Measurements from ENCODE around the gene HTT. TPM values are rescaled to one million over a fixed set of nuclear protein-coding genes. Genes with fewer than 3 reads are reported as not detected.

The HTT gene
- total RNA-seq, 1 donor from 2014 or later: 32.5 TPM

DNA sequence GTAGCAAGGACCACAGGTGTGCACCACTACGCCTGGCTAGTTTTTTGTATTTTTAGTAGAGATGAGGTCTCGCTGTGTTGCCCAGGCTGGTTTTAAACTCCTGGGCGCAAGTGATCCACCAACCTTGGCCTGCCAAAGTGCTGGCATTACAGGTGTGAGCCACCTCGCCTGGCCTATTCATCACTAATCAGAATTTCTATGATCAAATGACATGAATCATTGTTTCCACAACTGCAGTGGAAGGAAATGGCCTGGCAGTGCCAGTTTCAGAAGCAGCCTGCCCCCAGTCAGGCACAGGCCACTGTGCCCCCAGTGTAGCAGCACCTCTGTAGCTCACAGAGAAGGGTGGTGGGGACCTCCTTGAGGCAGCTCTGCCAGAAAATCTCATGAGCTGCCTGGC, 108.5 kb downstream of the HTT start:
- no peak overlapping the region for H3K4me3 ChIP-seq (ENCODE audit: low read depth, low read length)
- TF ChIP-seq, protein P1, sequence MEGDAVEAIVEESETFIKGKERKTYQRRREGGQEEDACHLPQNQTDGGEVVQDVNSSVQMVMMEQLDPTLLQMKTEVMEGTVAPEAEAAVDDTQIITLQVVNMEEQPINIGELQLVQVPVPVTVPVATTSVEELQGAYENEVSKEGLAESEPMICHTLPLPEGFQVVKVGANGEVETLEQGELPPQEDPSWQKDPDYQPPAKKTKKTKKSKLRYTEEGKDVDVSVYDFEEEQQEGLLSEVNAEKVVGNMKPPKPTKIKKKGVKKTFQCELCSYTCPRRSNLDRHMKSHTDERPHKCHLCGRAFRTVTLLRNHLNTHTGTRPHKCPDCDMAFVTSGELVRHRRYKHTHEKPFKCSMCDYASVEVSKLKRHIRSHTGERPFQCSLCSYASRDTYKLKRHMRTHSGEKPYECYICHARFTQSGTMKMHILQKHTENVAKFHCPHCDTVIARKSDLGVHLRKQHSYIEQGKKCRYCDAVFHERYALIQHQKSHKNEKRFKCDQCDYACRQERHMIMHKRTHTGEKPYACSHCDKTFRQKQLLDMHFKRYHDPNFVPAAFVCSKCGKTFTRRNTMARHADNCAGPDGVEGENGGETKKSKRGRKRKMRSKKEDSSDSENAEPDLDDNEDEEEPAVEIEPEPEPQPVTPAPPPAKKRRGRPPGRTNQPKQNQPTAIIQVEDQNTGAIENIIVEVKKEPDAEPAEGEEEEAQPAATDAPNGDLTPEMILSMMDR (conservative IDR thresholded peaks at IDR 0.05; ENCODE audit: low read depth, low read length): no peak
- no peak for DNase-seq (ENCODE audit: low read depth)

DNA sequence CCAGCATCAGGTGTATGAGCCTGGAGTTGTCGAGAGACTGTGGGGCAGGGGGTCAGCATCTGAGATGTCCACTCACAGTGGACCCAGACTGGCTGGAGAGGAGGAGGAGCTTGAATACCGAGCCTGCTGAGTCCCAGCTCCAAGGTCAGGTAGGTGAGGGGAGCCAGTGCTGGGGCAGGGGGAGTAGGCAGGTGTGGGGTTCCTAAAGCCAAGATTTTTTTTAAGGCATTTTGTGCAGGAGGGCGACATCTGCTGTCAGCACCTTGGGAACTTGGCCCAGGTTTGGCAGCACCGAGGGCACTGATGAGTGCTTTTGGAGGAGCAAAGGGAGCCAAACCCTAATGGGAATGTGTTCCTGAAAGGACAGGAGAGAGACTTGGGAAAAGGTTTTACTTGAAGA, 110.2 kb downstream of the HTT start:
- TF ChIP-seq, protein P1 (conservative IDR thresholded peaks at IDR 0.05; ENCODE audit: low read depth, low read length): no peak
- no peak for DNase-seq (ENCODE audit: low read depth)
- no peak overlapping the region for H3K4me3 ChIP-seq (ENCODE audit: low read depth, low read length)

DNA sequence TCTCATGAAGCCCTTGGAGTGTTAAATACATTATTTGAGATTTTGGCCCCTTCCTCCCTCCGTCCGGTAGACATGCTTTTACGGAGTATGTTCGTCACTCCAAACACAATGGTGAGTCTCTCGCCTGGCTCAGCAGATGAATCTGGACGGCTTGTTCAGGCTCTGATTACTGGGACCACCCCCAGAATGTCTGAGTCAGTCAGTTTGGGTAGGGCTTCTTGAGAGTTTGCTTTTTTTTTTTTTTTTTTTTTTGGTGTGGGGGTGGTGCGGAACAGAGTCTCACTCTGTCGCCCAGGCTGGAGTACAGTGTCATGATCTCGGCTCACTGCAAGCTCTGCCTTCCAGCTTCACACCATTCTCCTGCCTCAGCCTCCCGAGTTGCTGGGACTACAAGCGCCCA, 112.1 kb downstream of the HTT start:
- TF ChIP-seq, protein P1 (conservative IDR thresholded peaks at IDR 0.05; ENCODE audit: low read depth, low read length): no peak
- no peak overlapping the region for H3K4me3 ChIP-seq (ENCODE audit: low read depth, low read length)
- DNase-seq (ENCODE audit: low read depth): no peak

DNA sequence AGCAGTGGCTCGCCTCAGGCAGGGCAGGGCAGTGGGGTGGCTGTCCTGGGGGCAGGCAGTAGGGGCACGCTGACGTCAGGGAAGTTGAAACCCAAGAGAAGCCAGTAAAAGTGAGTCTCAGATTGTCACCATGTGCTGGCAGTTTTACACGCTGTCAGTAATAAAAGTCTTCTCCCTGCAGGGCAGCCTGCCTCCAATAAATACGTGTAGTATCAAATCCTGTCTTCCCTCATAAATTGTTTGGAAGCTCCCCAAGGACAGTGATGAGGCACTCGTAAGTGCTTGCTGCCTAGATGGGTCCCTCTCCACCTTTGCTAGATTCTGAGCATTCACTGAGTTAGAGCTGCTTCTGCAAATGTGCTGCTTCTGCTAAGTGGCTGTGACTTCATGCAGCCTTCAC, 113.6 kb downstream of the HTT start:
- TF ChIP-seq, protein P1 (conservative IDR thresholded peaks at IDR 0.05; ENCODE audit: low read depth, low read length): no peak
- H3K4me3 ChIP-seq (ENCODE audit: low read depth, low read length): no peak overlapping the region
- no peak for DNase-seq (ENCODE audit: low read depth)

DNA sequence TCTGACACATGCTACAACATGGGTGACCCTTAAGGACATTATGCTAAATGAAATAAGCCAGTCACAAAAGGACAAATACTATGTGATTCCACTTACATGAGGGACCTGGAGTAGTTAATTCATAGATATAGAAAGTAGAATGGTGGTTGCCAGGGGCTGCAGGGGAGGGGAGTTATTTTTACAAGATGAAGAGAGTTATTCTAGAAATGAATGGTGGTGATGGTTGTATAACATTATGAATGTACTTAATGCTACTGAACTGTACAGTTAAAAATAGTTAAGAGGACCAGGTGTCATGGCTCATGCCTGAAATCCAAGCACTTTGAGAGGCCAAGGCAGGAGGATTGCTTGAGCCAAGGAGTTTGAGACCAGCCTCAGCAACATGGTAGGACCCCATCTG, 115.0 kb downstream of the HTT start:
- TF ChIP-seq, protein P1 (conservative IDR thresholded peaks at IDR 0.05; ENCODE audit: low read depth, low read length): no peak
- H3K4me3 ChIP-seq (ENCODE audit: low read depth, low read length): no peak overlapping the region
- DNase-seq (ENCODE audit: low read depth): no peak

DNA sequence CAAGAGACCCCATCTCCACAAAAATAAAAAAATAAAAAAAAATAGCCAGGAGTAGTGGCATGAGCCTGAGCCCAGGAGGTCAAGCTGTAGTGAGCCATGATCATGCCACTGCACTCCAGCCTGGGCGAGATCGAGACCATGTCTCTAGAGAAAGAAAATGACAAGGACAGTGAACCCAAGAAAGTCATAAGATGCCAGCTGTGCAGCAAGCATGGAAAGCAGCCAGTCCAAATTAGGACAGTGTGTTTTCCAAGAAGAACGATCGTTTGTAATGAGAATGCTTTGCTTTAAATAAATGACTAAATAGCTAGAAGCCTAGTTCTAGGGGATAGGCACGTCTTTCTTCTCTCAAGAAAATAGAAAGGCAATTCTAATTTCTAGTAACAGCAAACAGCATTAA, 116.1 kb downstream of the HTT start:
- no peak for DNase-seq (ENCODE audit: low read depth)
- no peak overlapping the region for H3K4me3 ChIP-seq (ENCODE audit: low read depth, low read length)
- TF ChIP-seq, protein P1 (conservative IDR thresholded peaks at IDR 0.05; ENCODE audit: low read depth, low read length): no peak

DNA sequence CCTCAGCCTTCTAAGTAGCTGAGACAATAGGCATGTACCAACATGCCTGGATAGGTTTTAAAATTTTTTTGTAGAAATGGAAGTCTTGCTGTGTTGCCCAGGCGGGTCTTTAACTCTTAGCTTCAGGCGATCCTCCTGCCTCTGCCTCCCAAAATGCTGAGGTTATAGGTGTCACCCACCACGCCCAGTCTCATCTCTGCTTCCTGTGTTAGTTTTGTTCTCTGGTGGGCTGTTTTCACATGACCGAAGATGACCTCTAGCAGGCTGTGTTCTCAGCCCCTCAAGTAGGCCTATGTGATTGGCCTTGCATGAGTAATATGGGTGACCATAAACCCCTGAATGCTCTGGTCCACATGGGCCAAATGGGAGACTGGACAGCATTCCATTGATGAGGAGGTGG, 117.7 kb downstream of the HTT start:
- TF ChIP-seq, protein P1 (conservative IDR thresholded peaks at IDR 0.05; ENCODE audit: low read depth, low read length): no peak
- DNase-seq (ENCODE audit: low read depth): no peak
- no peak overlapping the region for H3K4me3 ChIP-seq (ENCODE audit: low read depth, low read length)

Data from epithelial cell of proximal tubule (primary cell).